Muscle layer of colon (tissue), 2 donors: ENCODE results near the gene GET4.
A peak's percentile ranks its signal among the peaks of the same experiment; 100 is the strongest.
"Not testable (repeated sequence)": the region's sequence is repeated elsewhere in the genome, so short reads cannot be mapped to it uniquely, and the experiment has no call there.

Source experiments
- H3K27ac ChIP-seq: one replicate; pipeline ENCODE4 v1.7.0; 2013; ENCODE audit warnings: low read depth, mild to moderate bottlenecking, low read length, moderate library complexity
- H3K27me3 ChIP-seq, 2 donors: one replicate each; pipeline ENCODE4 v1.7.0; 2013; ENCODE audit warnings: low read length in 2 of 2, mild to moderate bottlenecking in 2 of 2; ENCODE audit not compliant: insufficient read depth in 2 of 2, control insufficient read depth in 1 of 2
- H3K36me3 ChIP-seq: one replicate; pipeline ENCODE4 v1.7.0; 2013; ENCODE audit warnings: mild to moderate bottlenecking, low read length; ENCODE audit not compliant: insufficient read depth
- H3K4me1 ChIP-seq: one replicate; pipeline ENCODE4 v1.7.0; 2013; ENCODE audit warnings: mild to moderate bottlenecking, low read length; ENCODE audit not compliant: insufficient read depth
- H3K4me3 ChIP-seq, 2 donors: one replicate each; pipeline ENCODE4 v1.7.0; 2013; ENCODE audit warnings: low read length in 2 of 2, low read depth in 1 of 2, mild to moderate bottlenecking in 1 of 2, moderate library complexity in 1 of 2
- H3K9ac ChIP-seq: one replicate; pipeline ENCODE4 v1.7.0; 2013; ENCODE audit warnings: low read length
- H3K9me3 ChIP-seq: one replicate; pipeline ENCODE4 v1.7.0; 2013; ENCODE audit warnings: mild to moderate bottlenecking, low read length
- donor health status: abdominal sarcoma.
- donor health status: Adenocarcinoma of cecum.

Gene GET4

DNA sequence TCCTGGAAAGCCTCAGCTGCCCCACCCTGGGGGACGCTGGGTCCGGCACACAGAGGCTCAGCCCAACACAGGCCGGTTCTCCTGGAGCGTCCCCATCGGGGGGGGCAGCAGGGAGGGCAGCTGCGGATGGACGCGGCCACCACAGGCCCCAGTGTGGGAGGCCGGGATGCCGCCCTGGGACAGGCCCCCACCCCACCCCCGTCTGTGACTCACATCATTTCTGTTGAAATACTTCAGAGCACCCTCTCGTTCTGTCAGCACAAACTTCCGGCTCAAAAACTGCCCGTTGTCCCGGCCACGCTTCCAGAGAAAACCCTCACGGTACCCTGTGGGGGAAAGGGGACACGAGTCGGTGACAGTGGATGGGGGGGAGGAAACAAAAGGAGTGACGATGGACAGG lies 28.5 kb downstream of the GET4 start:
- no peaks in the 10 kb centered on the region for H3K9me3 ChIP-seq
- no peak overlapping the region for H3K9ac ChIP-seq
- H3K36me3 ChIP-seq, result no peaks in the 10 kb centered on the region
- no peak overlapping the region for H3K4me3 ChIP-seq
- no peak overlapping the region for H3K27ac ChIP-seq
- H3K4me1 ChIP-seq, result peaks cover 11% of the 10 kb centered on the region
- H3K27me3 ChIP-seq, result no peaks in the 10 kb centered on the region

DNA sequence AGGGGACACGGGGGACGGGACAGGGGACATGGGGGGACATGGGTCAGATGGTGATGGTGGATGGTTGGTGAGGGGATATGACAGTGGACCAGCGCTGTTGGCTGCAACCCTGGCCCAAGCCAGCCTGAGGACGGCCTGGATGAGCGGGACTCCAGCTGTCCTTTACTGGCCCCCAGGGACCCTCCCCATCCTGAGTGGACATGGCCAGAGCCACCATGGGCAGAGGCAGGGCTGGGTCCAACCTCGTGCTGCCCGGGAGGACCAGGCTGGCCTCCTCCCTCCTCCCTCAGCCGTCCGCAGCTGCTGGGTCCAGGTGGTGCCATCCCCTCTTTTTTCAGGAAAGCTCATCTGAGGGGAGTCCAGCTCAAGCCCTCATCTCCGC lies 30.4 kb downstream of the GET4 start:
- Histone ChIP-seq H3K27ac (no peak overlapping the region), H3K4me3 (no peak overlapping the region)

DNA sequence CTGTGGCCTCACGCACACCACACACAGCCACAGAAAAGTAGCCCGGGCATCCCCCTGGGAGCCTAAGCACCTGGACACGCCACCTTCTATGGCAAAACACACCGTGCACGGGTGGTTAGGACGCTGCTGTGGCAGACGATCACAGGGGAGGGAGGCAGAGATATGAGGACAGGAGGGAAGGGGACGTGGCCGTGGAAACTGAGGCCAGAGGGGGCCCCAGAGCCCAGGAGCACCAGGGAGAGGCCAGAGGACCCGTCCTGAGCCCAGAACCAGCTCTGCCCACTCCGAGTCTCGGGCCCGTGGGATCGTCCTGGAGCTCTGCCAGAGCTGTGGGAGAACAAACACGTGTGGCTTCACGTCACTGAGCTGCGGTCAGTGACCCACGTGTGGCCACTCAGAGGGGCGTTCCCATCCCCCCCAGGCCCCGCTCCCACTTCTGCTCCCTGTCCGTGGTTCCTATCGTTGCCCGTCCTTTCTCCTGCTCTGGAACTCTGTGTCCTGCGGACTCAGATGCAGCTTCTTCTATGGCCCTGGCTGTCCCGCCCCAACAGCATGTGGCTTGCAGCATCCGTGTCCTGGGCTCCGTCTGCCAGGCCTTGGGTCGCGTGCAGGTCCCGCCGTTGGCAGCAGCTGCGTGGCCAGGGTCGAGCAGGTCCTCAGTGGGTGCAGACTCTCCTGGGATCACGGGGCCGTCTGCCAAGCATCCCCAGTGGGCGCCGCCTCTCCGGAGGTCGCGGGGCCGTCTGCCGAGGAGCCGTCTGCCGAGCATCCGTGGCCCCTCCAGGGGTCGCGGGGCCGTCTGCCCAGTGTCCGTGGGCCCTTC lies 31.0 kb downstream of the GET4 start:
- Histone ChIP-seq H3K9me3 (no peaks in the 10 kb centered on the region), H3K9ac (no peak overlapping the region)

More for the DNA sequence above, 30.4 kb downstream of the GET4 start:
- Histone ChIP-seq H3K9me3 (no peaks in the 10 kb centered on the region), H3K36me3 (no peaks in the 10 kb centered on the region), H3K9ac (no peak overlapping the region), H3K4me1 (peaks cover 6% of the 10 kb centered on the region), H3K27me3 (no peaks in the 10 kb centered on the region)

DNA sequence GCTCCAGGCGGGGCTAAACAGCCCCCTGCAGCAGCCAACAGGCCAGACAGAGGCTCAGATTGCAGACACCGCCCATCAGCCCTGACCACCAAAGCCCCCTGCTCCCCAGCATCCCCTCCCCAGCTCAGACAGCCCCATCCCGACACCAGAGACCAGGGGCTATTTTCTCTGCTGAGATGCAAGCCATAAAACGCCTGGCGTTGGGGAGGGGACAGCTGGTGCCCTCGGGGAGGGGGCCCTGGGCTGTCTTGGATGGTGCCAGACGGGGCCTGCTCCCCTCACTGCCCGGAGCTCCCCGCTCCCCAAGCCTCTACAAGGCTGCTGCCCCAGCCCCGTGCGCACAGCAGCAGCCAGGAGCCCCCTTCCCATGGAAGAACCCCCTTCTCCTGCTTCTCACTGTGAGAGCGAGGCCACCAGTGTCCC lies 31.8 kb downstream of the GET4 start:
- Histone ChIP-seq H3K9me3 (no peaks in the 10 kb centered on the region), H3K4me3 (no peak overlapping the region), H3K27ac (no peak overlapping the region), H3K36me3 (no peaks in the 10 kb centered on the region), H3K4me1 (peaks cover 6% of the 10 kb centered on the region), H3K27me3 (no peaks in the 10 kb centered on the region), H3K9ac (no peak overlapping the region)

More for the DNA sequence above, 31.0 kb downstream of the GET4 start:
- Histone ChIP-seq H3K27ac (no peak overlapping the region), H3K4me3 (no peak overlapping the region), H3K4me1 (peaks cover 6% of the 10 kb centered on the region), H3K36me3 (no peaks in the 10 kb centered on the region), H3K27me3 (no peaks in the 10 kb centered on the region)

DNA sequence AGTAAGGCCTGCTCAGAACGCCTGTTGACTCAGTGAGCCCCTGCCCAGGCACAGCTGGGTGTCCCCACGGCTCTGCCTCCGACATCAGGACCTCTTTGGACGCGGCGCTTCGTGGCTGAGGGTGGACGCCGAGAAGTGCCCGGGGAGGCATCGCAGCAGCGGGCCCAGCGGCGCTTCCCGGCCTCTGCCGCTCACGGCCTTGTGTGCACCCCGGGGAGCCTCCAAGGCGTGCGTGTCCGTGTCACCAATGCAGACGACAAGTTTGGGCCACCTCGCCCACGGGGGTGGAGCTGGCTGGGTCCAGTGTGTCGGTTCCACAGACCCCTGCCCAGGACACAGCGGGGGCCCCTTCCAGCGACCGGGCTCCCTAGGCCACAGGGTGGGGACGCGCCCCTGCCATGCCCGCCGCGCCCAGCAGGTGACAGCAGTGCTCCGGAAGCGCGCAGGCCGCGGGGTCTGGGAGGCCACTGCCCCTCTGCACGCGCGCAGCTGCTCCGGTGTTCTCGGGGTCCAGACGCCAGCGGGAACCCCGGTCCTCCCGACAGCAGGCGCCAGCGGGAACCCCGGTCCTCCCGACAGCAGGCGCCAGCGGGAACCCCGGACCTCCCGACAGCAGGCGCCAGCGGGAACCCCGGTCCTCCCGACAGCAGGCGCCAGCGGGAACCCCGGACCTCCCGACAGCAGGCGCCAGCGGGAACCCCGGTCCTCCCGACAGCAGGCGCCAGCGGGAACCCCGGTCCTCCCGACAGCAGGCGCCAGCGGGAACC lies 32.4 kb downstream of the GET4 start:
- not testable (repeated sequence) for H3K9ac ChIP-seq, H3K27ac ChIP-seq, H3K4me3 ChIP-seq, H3K4me1 ChIP-seq, H3K36me3 ChIP-seq, H3K27me3 ChIP-seq, H3K9me3 ChIP-seq

DNA sequence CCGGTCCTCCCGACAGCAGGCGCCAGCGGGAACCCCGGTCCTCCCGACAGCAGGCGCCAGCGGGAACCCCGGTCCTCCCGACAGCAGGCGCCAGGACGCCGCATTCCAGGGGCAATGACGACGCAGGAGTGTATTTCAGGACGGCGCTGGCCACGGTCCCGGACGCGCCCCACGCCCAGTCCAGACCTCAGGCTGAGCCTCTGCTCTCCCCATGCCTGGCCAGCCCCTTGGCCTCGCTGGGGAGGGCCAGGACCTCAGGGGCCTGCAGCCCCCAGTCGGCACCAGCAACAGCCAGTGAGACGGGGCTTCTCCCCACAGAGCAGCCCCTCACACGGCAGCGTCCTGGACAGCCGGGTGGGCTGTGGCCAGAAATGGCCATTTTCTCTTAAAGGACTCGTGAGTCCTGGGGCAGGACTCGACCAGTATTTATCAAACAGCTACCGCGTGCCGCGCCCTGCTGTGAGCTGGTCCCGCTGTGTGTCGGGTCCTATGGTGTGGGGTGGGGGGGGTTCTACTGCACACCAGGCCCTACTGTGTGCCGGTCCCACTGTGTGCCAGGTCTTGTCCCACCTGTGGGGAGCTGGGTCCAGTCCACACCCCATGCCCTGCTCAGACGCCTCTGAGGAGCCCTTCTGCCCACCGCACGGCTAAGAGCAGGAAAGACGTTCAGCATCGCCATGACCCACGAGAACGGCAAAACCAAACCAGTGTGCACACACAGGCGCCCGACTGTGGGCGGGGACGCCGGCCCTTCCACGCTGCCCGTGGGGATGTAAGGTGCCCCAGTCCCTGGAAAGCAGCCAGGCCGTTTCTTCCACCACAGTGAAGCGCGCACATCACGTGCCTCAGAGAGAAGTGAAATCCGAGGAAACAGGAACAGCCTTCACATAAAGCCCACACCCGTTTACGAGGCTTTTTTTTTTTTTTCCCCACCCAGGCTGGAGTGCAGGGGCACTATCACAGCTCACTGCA lies 33.3 kb downstream of the GET4 start:
- no peak overlapping the region for H3K27ac ChIP-seq
- H3K9me3 ChIP-seq, result no peaks in the 10 kb centered on the region

DNA sequence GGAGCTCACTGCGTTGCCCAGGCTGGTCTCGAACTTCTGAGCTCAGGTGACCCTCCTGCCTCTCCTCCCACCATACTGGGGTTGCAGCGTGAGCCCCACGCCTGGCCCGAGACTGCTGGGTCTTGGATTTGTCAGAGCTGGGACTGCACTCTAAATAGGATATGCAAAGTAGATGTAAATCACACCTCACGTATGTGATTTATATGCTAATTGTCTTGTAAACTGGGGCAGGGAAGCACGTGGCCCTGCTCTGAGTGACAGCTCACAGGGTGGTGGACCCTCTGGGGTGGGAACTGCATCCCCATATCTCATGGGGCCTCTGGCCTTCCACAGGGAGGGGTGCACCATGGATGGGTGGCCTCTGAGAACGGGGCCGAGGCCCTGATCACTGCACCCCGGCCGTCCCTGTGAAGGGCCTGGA lies 34.1 kb downstream of the GET4 start:
- Histone ChIP-seq H3K9ac (no peak overlapping the region), H3K9me3 (no peaks in the 10 kb centered on the region), H3K4me1 (peaks cover 6% of the 10 kb centered on the region), H3K36me3 (no peaks in the 10 kb centered on the region), H3K27ac (no peak overlapping the region), H3K4me3 (no peak overlapping the region), H3K27me3 (no peaks in the 10 kb centered on the region)

More for the DNA sequence above, 33.3 kb downstream of the GET4 start:
- Histone ChIP-seq H3K9ac (no peak overlapping the region), H3K36me3 (no peaks in the 10 kb centered on the region), H3K4me1 (peaks cover 6% of the 10 kb centered on the region), H3K27me3 (no peaks in the 10 kb centered on the region), H3K4me3 (peak overlapping the region in 1 of 2 donors; percentile 38)

DNA sequence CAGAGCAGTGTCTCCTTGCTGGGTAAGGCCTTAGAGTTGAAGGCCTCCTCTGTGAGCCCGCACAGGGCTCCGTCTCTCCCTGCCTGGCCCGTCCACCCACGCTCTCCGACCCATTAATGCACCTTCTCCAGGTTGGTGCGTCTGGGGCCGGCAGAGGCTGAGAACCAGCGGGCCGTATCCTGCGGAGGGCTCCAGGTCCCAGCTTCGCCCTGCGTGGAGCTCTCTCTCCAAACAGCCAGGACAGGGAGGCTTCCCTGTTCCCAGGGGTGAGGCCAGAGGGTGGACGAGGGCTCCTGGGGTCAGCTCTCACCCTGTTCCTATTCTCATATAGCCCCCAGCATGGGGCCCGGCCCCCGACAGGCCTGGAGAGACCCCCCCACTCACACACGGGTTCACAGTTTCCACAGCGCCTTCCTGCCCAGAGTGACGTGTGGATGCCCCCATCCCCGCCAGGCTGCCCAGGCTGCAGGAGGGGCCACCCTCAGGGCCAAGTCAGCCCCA lies 34.6 kb downstream of the GET4 start:
- Histone ChIP-seq H3K4me3 (no peak overlapping the region), H3K27me3 (no peaks in the 10 kb centered on the region), H3K36me3 (no peaks in the 10 kb centered on the region), H3K4me1 (peaks cover 6% of the 10 kb centered on the region), H3K27ac (no peak overlapping the region), H3K9ac (no peak overlapping the region), H3K9me3 (no peaks in the 10 kb centered on the region)

DNA sequence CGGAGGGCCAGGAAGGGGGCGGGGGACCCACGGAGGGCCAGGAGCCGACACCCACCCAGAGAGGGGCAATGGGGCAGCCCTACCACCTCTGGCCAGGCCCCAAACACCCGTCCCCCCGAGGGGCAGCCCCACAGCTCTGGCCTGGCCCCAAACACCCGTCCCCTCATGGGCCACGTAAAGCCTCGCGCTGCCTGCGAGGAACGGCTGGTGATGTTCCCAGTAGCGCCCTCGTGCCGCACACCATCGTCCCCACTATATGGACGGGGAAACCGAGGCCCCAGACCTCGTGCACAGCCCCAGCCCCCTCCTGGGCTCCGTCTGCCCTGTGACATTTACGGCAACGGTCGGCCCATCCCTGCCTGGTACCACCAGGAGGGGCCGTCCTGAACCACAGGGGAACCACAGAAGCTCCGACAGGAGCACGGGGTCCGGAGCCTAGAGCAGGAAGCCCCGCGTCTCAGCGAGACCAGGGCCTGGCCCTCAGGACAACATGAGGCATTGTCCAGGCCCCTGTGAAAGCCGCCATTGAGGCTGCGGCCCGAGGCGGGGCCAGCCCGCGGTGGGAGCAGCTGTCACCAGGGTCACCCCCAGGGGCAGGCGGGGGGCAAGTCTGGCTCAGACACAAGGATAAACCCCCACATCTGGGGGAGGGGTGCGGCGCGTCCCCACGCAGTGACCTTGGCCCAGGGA lies 35.6 kb downstream of the GET4 start:
- Histone ChIP-seq H3K27ac (no peak overlapping the region), H3K36me3 (no peaks in the 10 kb centered on the region), H3K9ac (no peak overlapping the region), H3K4me3 (no peak overlapping the region), H3K9me3 (no peaks in the 10 kb centered on the region), H3K4me1 (peaks cover 11% of the 10 kb centered on the region), H3K27me3 (no peaks in the 10 kb centered on the region)

DNA sequence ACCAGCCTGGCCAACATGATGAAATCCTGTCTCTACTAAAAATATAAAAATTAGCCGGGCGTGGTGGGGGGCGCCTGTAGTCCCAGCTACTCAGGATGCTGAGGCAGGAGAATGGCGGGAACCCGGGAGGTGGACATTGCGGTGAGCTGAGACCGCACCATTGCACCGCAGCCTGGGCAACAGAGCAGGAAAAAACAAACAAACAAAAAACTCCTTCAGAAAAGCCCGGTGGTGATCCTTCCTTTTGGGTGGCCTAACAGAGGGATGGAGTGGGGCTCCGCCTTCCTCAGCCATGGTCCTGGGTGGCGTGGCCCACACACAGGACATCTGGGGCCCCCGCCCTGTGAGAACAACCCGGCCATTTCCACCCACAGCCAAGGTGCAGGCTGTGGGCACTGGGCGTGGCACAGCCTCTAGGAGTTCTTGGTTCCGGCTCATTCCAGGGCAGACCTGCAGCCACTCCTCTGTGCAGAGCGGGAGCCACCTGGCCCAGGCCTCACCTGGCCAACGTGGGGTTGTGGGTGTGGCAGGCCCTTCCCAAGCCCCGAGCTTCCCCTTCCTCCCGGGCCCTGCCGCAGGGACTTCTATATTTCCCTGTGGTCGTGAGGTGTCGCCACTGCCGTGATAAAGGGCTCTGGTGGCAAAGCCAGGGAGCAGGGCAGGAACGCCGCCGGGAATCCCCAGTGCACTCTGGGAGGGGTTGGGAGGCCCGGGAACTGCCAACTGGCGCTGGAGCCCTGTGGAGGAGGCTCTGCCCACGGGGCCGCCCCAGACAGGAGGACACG lies 37.6 kb downstream of the GET4 start:
- no peaks in the 10 kb centered on the region for H3K9me3 ChIP-seq
- H3K4me1 ChIP-seq, result peaks cover 11% of the 10 kb centered on the region
- no peak overlapping the region for H3K27ac ChIP-seq
- no peak overlapping the region for H3K4me3 ChIP-seq
- H3K36me3 ChIP-seq, result no peaks in the 10 kb centered on the region
- H3K9ac ChIP-seq, result no peak overlapping the region
- no peaks in the 10 kb centered on the region for H3K27me3 ChIP-seq
